GM23338 (cell line): Measurements from ENCODE around the gene ENTPD6. TPM values are rescaled to one million over a fixed set of nuclear protein-coding genes. Genes with fewer than 3 reads are reported as not detected.

Experiments
- ATAC-seq: fragments of 200-7000 bp; cut with Tn5 transposase; 3 replicates; pipeline ENCODE4 v1.9.1; 2020
- DNase-seq: peaks from one replicate; pipeline ENCODE4 v3.0.0-alpha.2; 2015; ENCODE audit warnings: low spot score
- H2AFZ ChIP-seq: fragments of 200-600 bp; sonication (generic); 2 replicates; pipeline ENCODE4 v1.8.0; 2016; ENCODE audit warnings: antibody characterized with exemption, mild to moderate bottlenecking, moderate library complexity
- H3F3A ChIP-seq: fragments of 200-600 bp; sonication (generic); replicated peaks from 2 replicates; pipeline ENCODE4 v1.8.0; 2017; ENCODE audit warnings: antibody characterized with exemption, mixed run types, low read depth
- H3K27ac ChIP-seq: fragments of 200-600 bp; sonication (generic); 2 replicates; pipeline ENCODE4 v1.6.1; 2016; ENCODE audit warnings: low read depth
- H3K27me3 ChIP-seq: fragments of 200-600 bp; sonication (generic); 2 replicates; pipeline ENCODE4 v1.8.0; 2016; ENCODE audit warnings: mild to moderate bottlenecking, mixed run types, moderate library complexity; ENCODE audit not compliant: insufficient read depth
- H3K36me3 ChIP-seq: fragments of 200-600 bp; sonication (generic); 2 replicates; pipeline ENCODE4 v1.8.0; 2016; ENCODE audit warnings: mild to moderate bottlenecking; ENCODE audit not compliant: insufficient read depth
- H3K4me1 ChIP-seq: fragments of 200-600 bp; sonication (generic); 2 replicates; pipeline ENCODE4 v1.8.0; 2016; ENCODE audit warnings: mild to moderate bottlenecking, moderate library complexity; ENCODE audit not compliant: insufficient read depth
- H3K4me2 ChIP-seq: fragments of 200-600 bp; sonication (generic); 2 replicates; pipeline ENCODE4 v1.7.1; 2017; ENCODE audit warnings: mixed run types
- H3K4me3 ChIP-seq: fragments of 200-600 bp; sonication (generic); 2 replicates; pipeline ENCODE4 v1.6.1; 2016; ENCODE audit warnings: mixed run types
- H3K79me2 ChIP-seq: fragments of 200-600 bp; sonication (generic); replicated peaks from 2 replicates; pipeline ENCODE4 v1.8.0; 2017; ENCODE audit warnings: mild to moderate bottlenecking; ENCODE audit not compliant: insufficient read depth
- H3K9me2 ChIP-seq: fragments of 200-600 bp; sonication (generic); 2 replicates; pipeline ENCODE4 v1.8.0; 2017; ENCODE audit not compliant: insufficient read depth
- H4K20me1 ChIP-seq: fragments of 200-600 bp; sonication (generic); replicated peaks from 2 replicates; pipeline ENCODE4 v1.8.0; 2017; ENCODE audit warnings: mild to moderate bottlenecking; ENCODE audit not compliant: insufficient read depth
- H3K27ac Mint-ChIP-seq: 2 replicates; pipeline ENCODE4 v1.8.0; 2020; ENCODE audit warnings: inconsistent platforms, mild to moderate bottlenecking, moderate library complexity, mixed read lengths
- H3K27me3 Mint-ChIP-seq: 3 replicates; pipeline ENCODE4 v1.8.0; 2022; ENCODE audit warnings: low read depth, mild to moderate bottlenecking, moderate library complexity, mixed read lengths, inconsistent platforms; ENCODE audit not compliant: insufficient read depth, poor library complexity
- H3K36me3 Mint-ChIP-seq: 3 replicates; pipeline ENCODE4 v1.8.0; 2021; ENCODE audit warnings: low read depth, mild to moderate bottlenecking, inconsistent platforms, moderate library complexity, mixed read lengths
- H3K4me1 Mint-ChIP-seq: 3 replicates; pipeline ENCODE4 v1.8.0; 2020; ENCODE audit warnings: mild to moderate bottlenecking, inconsistent platforms, mixed read lengths
- H3K4me3 Mint-ChIP-seq: 3 replicates; pipeline ENCODE4 v1.8.0; 2021; ENCODE audit warnings: moderate library complexity, mild to moderate bottlenecking, inconsistent platforms, mixed read lengths
- H3K9me3 Mint-ChIP-seq: 3 replicates; pipeline ENCODE4 v1.8.0; 2020; ENCODE audit warnings: moderate library complexity, mild to moderate bottlenecking, inconsistent platforms, mixed read lengths
- CREB1 ChIP-seq: fragments of 250-450 bp; sonication (Bioruptor Pico); IDR thresholded peaks from 2 replicates; pipeline ENCODE4 v1.5.0; 2020; ENCODE audit warnings: low read depth, mild to moderate bottlenecking, moderate library complexity
- EZH2 ChIP-seq: fragments of 200-600 bp; sonication (generic); IDR thresholded peaks from one replicate; pipeline ENCODE4 v1.8.0; 2017; ENCODE audit warnings: antibody characterized with exemption, mild to moderate bottlenecking, low read depth; ENCODE audit not compliant: unreplicated experiment
- JUNB ChIP-seq: IDR thresholded peaks from one replicate; pipeline ENCODE4 v1.6.1; 2016; ENCODE audit warnings: antibody characterized with exemption; ENCODE audit not compliant: unreplicated experiment
- POLR2AphosphoS5 ChIP-seq: IDR thresholded peaks from 2 replicates; pipeline ENCODE4 v1.6.1; 2016; ENCODE audit warnings: antibody characterized with exemption, low read depth
- STAT1 ChIP-seq: IDR thresholded peaks from one replicate; pipeline ENCODE4 v1.6.1; 2016; ENCODE audit warnings: antibody characterized with exemption; ENCODE audit not compliant: unreplicated experiment
- ZNF114 ChIP-seq: fragments of 250-450 bp; sonication (Bioruptor Pico); IDR thresholded peaks from 2 replicates; pipeline ENCODE4 v1.5.0; 2020; ENCODE audit warnings: mild to moderate bottlenecking, moderate library complexity
- ZNF331 ChIP-seq: fragments of 250-450 bp; sonication (Bioruptor Pico); IDR thresholded peaks from 2 replicates; pipeline ENCODE4 v1.5.0; 2020; ENCODE audit warnings: low read depth, mild to moderate bottlenecking, moderate library complexity
- polyA plus RNA-seq: library from polyadenylated mRNA; unstranded; fragments of >200 nt; fragmentation: Nextera tagmentation; extraction: Ambion mirVana; gene quantifications from 2 replicates; pipeline ENCODE4 v1.2.1, GENCODE V29; 2016
- total RNA-seq: library from RNA; depleted of rRNA; stranded (reverse); fragments of >200 nt; shearing (Covaris generic); gene quantifications from 2 replicates; pipeline ENCODE4 v1.2.3, GENCODE V29; 2014
- TF ChIP-seq, protein P1 (sequence below): IDR thresholded peaks from one replicate; pipeline ENCODE4 v1.6.1; 2018; ENCODE audit warnings: antibody characterized with exemption; ENCODE audit not compliant: unreplicated experiment
- TF ChIP-seq, protein P2 (sequence below): fragments of 250-450 bp; sonication (Bioruptor Pico); IDR thresholded peaks from 2 replicates; pipeline ENCODE4 v1.5.0; 2020; ENCODE audit warnings: mild to moderate bottlenecking, moderate library complexity
- TF ChIP-seq, protein P3 (sequence below): IDR thresholded peaks from 2 replicates; pipeline ENCODE4 v1.6.1; 2016; ENCODE audit warnings: antibody characterized with exemption

Gene ENTPD6
- total and polyA plus RNA-seq, 2 experiments from 2014 or later = 19.3 to 45.9 TPM

DNA sequence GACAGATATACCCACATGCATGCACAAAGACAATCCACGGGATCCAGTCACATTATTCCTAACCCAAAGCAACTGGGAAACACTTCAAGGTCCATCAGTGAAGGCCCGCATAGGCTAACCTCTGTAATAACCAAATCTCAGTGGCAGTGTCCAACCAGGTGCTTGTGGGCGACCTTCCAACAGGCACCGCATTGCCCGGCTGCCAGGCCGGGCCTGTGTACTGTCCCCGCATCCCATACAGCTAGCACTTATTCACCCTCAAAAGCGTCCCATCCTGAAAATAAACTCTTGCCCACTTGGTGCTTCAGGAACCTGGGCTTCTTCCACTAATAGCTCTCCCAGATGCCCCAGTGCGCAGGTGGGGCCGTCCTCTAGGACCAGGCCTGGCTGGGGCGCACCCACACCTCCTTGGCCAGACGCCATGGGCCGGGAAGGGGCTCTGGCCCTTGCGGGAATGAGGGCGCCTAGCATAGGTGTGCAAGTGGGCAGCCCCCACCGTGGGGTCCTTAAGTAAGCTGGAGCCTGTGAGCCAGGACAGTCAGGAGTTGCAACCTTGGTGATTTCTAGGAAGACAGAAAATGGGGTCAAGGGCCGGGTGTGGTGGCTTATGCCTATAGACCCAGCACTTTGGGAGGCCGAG is 1.1 kb upstream of the ENTPD6 start:
- H3K27me3 ChIP-seq = peaks cover 10% of the 10 kb centered on the region
- DNase-seq (no peak), ATAC-seq (no peak)
- peaks cover 3% of the 10 kb centered on the region for H3K27me3 Mint-ChIP-seq
- no peak overlapping the region for H3K4me2 ChIP-seq
- H3K27ac ChIP-seq = no peak overlapping the region
- peaks cover 11% of the 10 kb centered on the region; the same call in 1 of the 2 replicates for H3K4me1 ChIP-seq
- no peaks in the 10 kb centered on the region; the same call in 1 of the 3 replicates for H3K9me3 Mint-ChIP-seq
- H4K20me1 ChIP-seq = peaks cover 16% of the 10 kb centered on the region
- no peaks in the 10 kb centered on the region for H3K36me3 Mint-ChIP-seq
- H3K36me3 ChIP-seq = no peaks in the 10 kb centered on the region
- H3K4me3 ChIP-seq = no peak overlapping the region
- H3K9me2 ChIP-seq = no peaks in the 10 kb centered on the region
- no peak overlapping the region for H2AFZ ChIP-seq
- H3K4me1 Mint-ChIP-seq = peaks cover 22% of the 10 kb centered on the region
- peaks cover 18% of the 10 kb centered on the region for H3K79me2 ChIP-seq
- H3K27ac Mint-ChIP-seq = no peak overlapping the region
- H3K4me3 Mint-ChIP-seq = peak overlapping the region; percentile 92
- TF ChIP-seq EZH2 (no peak), STAT1 (no peak), ZNF114 (CRISPR knock-in tag) (no peak), ZNF331 (CRISPR knock-in tag) (no peak), JUNB (no peak), CREB1 (CRISPR knock-in tag) (no peak), POLR2AphosphoS5 (no peak)
- TF ChIP-seq, protein P1, sequence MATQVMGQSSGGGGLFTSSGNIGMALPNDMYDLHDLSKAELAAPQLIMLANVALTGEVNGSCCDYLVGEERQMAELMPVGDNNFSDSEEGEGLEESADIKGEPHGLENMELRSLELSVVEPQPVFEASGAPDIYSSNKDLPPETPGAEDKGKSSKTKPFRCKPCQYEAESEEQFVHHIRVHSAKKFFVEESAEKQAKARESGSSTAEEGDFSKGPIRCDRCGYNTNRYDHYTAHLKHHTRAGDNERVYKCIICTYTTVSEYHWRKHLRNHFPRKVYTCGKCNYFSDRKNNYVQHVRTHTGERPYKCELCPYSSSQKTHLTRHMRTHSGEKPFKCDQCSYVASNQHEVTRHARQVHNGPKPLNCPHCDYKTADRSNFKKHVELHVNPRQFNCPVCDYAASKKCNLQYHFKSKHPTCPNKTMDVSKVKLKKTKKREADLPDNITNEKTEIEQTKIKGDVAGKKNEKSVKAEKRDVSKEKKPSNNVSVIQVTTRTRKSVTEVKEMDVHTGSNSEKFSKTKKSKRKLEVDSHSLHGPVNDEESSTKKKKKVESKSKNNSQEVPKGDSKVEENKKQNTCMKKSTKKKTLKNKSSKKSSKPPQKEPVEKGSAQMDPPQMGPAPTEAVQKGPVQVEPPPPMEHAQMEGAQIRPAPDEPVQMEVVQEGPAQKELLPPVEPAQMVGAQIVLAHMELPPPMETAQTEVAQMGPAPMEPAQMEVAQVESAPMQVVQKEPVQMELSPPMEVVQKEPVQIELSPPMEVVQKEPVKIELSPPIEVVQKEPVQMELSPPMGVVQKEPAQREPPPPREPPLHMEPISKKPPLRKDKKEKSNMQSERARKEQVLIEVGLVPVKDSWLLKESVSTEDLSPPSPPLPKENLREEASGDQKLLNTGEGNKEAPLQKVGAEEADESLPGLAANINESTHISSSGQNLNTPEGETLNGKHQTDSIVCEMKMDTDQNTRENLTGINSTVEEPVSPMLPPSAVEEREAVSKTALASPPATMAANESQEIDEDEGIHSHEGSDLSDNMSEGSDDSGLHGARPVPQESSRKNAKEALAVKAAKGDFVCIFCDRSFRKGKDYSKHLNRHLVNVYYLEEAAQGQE = no peak
- TF ChIP-seq, protein P2, sequence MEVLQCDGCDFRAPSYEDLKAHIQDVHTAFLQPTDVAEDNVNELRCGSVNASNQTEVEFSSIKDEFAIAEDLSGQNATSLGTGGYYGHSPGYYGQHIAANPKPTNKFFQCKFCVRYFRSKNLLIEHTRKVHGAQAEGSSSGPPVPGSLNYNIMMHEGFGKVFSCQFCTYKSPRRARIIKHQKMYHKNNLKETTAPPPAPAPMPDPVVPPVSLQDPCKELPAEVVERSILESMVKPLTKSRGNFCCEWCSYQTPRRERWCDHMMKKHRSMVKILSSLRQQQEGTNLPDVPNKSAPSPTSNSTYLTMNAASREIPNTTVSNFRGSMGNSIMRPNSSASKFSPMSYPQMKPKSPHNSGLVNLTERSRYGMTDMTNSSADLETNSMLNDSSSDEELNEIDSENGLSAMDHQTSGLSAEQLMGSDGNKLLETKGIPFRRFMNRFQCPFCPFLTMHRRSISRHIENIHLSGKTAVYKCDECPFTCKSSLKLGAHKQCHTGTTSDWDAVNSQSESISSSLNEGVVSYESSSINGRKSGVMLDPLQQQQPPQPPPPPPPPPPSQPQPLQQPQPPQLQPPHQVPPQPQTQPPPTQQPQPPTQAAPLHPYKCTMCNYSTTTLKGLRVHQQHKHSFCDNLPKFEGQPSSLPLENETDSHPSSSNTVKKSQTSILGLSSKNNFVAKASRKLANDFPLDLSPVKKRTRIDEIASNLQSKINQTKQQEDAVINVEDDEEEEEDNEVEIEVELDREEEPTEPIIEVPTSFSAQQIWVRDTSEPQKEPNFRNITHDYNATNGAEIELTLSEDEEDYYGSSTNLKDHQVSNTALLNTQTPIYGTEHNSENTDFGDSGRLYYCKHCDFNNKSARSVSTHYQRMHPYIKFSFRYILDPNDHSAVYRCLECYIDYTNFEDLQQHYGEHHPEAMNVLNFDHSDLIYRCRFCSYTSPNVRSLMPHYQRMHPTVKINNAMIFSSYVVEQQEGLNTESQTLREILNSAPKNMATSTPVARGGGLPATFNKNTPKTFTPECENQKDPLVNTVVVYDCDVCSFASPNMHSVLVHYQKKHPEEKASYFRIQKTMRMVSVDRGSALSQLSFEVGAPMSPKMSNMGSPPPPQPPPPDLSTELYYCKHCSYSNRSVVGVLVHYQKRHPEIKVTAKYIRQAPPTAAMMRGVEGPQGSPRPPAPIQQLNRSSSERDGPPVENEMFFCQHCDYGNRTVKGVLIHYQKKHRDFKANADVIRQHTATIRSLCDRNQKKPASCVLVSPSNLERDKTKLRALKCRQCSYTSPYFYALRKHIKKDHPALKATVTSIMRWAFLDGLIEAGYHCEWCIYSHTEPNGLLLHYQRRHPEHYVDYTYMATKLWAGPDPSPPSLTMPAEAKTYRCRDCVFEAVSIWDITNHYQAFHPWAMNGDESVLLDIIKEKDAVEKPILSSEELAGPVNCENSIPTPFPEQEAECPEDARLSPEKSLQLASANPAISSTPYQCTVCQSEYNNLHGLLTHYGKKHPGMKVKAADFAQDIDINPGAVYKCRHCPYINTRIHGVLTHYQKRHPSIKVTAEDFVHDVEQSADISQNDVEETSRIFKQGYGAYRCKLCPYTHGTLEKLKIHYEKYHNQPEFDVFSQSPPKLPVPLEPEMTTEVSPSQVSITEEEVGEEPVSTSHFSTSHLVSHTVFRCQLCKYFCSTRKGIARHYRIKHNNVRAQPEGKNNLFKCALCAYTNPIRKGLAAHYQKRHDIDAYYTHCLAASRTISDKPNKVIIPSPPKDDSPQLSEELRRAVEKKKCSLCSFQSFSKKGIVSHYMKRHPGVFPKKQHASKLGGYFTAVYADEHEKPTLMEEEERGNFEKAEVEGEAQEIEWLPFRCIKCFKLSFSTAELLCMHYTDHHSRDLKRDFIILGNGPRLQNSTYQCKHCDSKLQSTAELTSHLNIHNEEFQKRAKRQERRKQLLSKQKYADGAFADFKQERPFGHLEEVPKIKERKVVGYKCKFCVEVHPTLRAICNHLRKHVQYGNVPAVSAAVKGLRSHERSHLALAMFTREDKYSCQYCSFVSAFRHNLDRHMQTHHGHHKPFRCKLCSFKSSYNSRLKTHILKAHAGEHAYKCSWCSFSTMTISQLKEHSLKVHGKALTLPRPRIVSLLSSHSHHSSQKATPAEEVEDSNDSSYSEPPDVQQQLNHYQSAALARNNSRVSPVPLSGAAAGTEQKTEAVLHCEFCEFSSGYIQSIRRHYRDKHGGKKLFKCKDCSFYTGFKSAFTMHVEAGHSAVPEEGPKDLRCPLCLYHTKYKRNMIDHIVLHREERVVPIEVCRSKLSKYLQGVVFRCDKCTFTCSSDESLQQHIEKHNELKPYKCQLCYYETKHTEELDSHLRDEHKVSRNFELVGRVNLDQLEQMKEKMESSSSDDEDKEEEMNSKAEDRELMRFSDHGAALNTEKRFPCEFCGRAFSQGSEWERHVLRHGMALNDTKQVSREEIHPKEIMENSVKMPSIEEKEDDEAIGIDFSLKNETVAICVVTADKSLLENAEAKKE = no peak
- TF ChIP-seq, protein P3, sequence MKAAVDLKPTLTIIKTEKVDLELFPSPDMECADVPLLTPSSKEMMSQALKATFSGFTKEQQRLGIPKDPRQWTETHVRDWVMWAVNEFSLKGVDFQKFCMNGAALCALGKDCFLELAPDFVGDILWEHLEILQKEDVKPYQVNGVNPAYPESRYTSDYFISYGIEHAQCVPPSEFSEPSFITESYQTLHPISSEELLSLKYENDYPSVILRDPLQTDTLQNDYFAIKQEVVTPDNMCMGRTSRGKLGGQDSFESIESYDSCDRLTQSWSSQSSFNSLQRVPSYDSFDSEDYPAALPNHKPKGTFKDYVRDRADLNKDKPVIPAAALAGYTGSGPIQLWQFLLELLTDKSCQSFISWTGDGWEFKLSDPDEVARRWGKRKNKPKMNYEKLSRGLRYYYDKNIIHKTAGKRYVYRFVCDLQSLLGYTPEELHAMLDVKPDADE = no peak
- H3F3A ChIP-seq = no peaks in the 10 kb centered on the region
